HG02588 (cell line): ENCODE data around the gene RPGR.

ENCODE experiments used
- ATAC-seq: cut with Tn5 transposase; IDR thresholded peaks from one replicate; pipeline ENCODE4 v1.9.1; 2021; ENCODE audit warnings: mild to moderate bottlenecking, moderate library complexity; ENCODE audit not compliant: unreplicated experiment

The RPGR gene, protein sequence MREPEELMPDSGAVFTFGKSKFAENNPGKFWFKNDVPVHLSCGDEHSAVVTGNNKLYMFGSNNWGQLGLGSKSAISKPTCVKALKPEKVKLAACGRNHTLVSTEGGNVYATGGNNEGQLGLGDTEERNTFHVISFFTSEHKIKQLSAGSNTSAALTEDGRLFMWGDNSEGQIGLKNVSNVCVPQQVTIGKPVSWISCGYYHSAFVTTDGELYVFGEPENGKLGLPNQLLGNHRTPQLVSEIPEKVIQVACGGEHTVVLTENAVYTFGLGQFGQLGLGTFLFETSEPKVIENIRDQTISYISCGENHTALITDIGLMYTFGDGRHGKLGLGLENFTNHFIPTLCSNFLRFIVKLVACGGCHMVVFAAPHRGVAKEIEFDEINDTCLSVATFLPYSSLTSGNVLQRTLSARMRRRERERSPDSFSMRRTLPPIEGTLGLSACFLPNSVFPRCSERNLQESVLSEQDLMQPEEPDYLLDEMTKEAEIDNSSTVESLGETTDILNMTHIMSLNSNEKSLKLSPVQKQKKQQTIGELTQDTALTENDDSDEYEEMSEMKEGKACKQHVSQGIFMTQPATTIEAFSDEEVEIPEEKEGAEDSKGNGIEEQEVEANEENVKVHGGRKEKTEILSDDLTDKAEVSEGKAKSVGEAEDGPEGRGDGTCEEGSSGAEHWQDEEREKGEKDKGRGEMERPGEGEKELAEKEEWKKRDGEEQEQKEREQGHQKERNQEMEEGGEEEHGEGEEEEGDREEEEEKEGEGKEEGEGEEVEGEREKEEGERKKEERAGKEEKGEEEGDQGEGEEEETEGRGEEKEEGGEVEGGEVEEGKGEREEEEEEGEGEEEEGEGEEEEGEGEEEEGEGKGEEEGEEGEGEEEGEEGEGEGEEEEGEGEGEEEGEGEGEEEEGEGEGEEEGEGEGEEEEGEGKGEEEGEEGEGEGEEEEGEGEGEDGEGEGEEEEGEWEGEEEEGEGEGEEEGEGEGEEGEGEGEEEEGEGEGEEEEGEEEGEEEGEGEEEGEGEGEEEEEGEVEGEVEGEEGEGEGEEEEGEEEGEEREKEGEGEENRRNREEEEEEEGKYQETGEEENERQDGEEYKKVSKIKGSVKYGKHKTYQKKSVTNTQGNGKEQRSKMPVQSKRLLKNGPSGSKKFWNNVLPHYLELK

DNA sequence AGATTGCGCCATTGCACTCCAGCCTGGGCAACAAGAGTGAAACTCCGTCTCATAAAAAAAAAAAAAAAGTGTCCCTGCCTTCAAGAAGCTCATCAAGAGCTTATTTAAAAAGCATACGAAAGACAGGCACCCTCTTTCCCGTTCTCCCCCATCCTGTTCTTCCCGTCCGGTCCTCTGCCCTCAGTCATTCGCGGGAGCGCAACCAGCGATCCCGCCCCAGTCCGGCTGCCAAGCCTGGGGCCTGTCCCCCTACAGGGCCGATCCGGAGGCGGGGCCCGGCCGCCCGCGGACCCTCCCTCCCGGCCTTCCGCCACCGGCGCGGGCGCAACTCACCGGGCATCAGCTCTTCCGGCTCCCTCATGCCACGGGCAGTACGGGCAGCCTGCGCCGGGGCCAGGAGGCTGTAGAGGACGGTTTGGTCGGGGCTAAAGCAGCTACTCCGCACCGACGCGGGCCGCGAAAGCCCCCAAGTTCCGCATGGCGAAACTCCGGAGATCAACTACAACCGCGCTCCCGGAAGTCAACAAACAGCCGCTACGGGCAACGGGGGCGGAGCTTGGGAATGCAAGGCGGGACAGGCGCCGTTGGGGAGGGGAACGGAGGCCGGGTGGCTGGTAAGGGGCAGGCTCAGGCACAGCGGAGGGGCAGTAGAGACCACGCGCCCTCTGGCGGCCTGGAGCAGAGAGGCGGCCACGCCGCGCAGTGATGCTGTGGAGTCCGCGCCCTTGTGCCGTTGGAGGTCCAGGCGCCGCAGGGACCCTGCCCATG, at the start of gene RPGR:
Gene RPGR (minus strand): TSS at position 503 of the 768 bp plus-strand sequence. CDS start 142 bp downstream, at position 361.
- peak; percentile 97 for ATAC-seq

DNA sequence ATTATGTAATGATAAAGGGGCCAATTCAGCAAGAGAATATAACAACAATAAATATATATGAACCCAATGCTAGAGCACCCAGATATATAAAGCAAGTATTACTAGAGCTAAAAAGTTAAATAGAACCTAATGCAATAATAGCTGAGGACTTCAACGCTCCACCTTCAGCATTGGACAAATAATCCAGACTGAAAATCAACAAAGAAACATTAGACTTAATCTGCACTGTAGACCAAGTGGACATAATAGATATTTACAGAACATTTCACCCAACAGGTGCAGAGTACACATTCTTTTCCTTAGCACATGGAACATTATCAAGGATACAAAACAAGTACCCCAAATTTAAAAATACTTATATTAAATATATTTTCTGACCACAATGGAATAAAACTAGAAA, 49.4 kb upstream of the RPGR start:
- ATAC-seq = no peak

DNA sequence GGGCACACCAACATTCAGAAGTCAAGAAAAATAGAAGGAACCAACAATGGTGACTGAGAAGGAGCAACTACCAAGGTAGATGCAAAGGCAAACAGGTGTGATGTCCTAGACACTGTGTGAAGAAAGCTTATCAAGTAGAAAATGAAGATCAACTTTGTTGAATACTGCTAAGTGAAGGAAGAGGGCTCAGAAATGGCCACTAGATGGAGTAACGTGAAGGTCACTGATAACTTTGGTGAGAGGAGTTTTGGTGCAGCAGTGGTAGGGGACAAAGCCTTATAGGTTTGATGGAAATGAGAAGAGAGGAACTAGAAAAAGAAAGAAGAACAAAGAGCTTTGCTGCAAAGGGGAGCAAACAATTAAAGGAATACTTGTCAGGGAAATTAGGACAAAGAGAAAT, 48.6 kb upstream of the RPGR start:
- no peak for ATAC-seq

DNA sequence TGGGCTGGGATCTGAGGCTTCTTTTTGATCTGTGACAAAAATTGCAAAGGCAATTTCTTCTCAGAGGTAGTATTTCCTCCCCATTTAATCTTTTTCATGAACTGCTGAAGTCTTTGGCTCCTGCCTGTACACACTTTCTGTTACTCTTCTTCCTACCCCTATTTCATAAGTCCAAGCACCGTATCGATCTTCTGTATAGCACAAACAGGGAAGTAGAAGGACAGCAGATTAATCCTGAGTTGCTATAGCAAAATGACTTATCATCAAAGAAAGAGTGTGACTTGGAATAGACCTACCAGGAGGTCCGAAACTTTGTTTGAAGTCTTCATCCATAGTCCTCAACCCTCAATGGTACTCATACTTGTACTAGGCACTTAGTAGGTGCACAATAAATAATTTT, 47.1 kb upstream of the RPGR start:
- ATAC-seq = no peak

DNA sequence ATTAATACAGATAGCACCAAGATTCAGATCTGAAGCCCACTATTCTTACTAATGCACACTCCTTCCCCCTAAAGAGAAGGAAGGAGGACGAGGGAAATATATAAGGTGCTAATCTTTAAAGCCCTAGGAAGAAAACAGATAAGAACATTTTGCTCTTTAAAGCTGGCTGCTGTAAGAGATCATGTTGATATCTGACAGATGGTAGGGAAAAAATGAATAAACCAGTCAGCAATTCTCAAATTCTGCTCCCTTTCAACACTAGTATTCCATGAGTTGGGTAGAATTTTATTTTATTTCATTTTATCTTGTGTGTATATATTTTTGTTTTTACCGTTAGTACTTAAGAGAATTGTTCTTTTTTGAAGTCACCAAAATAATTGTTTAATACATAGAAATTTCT, 44.3 kb upstream of the RPGR start:
- no peak for ATAC-seq

DNA sequence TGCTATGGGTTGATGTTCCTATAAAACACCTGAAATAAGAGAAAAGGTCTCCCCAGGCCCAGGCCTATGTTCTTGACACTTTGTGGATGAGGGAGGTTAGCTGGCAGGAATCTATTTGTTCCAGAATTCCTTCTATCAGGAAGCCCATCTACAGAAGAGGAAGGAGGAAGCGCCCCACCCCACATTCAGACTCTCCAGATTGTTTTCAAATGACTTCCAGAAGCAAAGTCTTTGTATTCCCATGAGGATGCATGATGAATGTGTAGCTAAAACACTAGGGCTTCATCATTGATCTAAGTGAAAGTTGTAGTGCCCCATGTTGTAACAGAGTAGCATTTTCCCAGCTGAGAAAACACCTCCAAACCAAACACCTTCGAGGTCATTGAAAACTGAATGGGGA, 41.5 kb upstream of the RPGR start:
- no peak for ATAC-seq

DNA sequence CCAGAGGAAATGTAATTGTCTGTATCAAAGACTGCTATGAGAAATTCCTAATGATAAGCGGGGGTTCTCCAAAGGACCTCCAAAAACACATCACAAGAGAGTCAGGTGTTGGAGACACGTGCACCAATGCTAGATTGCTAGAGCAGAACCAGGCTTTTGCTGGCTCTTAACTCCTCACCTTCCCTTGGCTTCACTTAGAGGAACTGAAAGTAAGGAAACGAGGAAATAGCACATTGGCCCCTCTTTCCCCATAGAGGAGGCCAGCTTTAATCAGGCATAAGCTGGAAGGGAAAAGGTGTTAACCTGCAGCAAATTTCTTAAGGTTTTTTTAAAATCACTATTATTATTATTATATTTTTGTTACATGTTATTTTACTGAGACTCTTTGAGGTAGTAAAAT, 38.6 kb upstream of the RPGR start:
- no peak for ATAC-seq

DNA sequence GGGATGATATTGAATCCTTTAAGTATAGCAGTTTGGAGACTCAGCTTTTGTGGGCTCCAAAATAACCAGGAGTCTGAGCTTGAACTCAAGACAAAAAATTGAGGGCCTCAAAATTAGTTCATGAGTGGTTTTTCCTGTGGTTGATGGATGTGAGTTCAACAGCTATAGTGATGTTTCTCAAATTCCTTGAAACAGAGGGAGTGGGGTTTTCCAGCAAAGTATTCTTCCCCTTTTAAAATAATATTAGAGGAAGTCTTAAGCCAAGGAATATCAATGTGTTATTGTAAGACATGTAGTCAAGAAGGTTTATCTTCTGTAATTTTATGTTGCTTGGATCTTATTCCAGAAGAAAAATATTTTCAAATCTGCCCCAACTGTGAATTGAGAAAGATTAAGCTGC, 35.7 kb upstream of the RPGR start:
- ATAC-seq = no peak

DNA sequence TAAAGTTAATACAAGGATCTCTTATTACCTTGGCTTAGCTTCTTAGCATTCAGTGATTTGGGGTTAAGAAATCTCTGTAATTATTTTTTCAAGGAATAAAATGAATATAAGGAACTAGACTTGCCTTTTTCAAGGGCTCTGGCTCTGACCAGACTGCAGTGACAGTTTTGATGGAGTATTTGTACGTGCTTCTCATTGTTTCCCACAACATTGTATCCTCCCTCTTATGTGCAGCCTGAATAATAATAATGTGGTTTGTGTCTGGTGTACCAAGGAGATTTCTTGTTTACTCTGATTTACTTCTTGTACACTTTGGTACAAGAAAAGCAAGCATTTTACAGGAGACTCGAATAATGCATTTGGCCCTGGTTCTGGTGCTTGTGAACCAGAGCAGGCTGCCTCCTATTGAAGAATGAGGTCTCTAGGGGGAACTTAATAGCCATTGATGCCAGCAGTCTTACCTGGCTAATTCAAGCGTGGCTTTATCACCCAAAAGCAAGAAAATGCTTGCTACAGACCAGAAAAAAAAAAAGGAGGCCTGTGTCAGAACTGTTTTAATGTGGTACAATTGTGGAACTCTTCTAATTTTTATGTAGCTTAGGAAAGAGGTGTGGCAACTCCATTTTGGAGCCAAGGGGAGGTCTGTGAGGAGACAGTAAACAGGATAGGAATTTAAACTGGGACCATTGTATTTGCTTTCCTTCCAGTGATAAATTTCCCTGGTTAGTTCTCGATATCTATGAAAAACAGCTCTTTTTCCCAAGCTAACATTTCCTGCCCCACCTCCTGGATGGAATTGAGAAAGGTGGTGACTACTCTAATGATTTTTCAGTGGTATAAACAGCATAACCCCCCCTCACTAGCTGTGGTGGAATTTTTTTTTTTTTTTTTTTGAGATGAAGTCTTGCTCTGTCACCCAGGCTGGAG, 30.7 kb upstream of the RPGR start:
- ATAC-seq = no peak

DNA sequence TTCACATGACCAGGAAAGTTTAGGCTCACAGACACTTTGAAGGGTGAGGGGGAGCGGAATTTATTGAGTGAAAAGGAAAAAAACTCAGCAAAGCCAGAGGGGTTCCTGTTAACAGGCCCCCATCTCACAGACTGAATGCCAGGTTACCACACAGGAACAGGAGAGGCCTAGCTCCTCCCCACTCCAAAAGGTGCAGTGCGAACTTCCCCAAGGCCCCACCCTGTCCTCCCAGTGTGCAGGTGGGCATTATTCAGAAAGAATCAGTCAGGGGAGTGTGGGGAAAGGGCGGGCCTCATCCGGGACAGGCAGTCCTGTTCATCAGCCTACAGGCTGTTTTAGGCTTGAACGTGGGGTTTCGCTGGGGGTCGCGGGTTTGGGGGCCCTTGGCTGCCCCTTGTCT, 29.1 kb upstream of the RPGR start:
- ATAC-seq = no peak

DNA sequence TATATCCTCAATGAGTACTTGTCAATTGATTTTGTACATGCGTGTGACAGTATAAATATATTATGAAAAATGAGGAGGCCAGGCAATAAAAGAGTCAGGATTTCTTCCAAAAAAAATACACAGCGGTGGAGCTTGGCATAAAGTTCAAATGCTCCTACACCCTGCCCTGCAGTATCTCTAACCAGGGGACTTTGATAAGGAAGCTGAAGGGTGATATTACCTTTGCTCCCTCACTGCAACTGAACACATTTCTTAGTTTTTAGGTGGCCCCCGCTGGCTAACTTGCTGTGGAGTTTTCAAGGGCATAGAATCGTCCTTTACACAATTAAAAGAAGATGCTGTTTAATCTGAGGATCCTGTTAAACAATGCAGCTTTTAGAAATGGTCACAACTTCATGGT, 25.1 kb upstream of the RPGR start, which contains the start of gene OTC:
Gene OTC (plus strand): TSS at position 243 of the 400 bp plus-strand sequence. CDS start 93 bp downstream, at position 336.
- ATAC-seq = no peak

DNA sequence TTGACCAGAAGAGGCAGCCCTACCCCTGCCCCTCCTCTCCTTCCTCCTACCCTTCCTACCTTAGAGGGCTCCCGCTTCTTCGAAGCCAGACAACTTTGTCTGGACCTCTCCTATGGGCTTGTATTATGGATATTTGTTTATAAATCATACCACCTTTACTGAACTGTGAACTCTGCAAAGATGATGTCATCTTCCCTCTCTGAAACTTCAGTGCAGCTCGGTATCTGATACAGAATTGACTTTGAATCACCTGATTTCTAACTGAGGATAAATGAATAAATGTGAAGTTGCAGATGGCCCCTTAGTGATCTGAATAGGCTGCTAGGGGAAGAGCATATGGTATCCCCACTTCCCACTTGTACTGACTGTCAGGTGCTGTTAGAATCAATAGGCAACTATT, 24.0 kb upstream of the RPGR start:
- ATAC-seq = no peak

DNA sequence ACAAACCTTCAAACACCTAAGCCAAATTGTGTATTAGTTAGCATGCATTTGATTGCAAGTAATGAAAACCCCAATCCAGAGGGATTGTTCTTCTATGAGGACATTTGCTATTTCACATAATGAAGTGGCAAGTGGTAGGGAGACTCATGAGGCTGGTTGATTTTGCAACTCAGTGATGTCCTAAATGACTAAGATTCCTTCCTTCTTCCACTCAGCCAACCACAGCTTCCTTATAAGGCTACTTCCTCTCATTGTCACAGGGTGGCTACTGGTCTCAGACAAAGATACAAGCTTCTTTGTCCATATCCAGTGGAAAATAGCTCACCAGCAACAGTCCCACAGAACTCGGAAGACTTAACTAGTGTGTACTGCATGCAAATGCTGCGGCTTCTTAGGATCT, 19.8 kb upstream of the RPGR start:
- no peak for ATAC-seq

DNA sequence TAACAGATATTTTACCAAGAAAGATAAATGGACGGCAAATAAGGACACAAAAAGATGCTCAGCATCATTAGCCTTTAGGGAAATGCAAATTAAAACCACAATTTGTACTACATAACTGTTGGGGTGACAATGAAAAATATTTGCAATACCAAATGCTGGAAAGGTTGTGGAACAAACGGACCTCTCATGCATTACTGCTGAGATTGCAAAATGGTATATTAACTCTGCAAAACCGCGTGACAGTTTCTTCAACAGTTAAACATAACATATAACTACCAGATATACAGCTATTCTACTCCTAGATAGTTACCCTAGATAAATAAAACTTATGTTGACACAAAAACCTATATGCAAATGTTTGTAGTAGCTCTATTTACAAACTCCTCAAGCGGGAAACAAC, 18.8 kb upstream of the RPGR start:
- no peak for ATAC-seq

DNA sequence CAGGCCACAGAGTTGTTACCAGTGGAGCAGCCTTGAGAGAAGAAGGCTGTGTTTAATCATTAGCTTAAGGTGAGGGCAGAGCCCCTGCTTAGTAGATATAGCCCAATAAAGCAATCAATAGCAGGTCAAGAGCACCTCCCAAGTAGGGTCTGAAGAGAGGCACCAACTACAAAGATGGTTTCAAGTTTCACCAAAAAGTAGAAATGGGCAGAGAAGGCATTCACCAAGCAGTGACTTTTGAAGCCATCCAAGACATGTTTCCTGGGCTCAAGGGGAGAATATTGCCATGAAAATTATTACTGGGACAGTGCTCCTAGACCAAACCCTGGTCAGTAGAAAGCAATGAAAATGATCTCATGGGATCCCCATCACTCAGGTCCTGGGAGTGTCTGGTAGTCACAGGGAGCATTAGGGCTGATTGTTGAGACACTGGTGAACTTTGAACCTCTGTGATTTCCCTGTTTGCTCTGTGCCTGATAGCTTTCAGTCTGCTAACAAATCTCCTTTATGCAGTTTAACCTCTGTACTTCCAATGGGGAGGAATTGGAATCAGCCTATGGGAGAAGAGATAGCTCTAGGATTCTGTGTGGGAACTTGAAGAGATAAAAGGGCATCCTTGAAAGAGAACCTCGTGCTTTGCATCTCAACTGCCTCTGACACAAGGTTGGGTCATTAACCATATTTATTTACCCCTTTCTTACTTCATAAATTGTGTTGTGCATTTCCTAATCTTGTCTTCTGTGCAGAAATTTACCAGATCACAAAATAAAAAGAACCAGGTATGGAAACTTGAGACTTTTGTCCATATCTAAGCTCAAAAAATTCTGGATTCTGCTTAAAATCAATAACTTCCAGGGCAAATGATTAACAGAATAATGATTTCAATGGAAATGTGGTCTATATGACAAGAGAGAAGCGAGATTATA, 15.8 kb upstream of the RPGR start:
- ATAC-seq = no peak

DNA sequence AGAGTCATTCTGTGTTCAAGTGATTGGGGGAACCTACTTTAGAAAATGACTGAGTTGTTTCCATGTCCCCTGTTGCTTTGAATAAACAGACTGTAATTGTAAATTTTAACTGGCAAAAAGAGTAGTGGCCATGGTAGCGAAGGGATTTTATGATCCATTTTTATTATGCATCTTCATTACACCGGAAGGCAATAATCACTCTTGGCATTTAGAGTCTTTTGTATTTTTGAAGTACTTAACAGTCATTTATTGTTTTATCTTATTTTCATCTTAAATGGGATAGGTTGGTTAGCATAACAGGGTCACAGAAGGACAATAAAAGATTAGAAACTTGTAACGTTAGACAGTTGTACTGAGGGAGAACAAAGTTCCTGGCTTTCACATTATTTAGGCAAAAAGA, 14.1 kb upstream of the RPGR start:
- ATAC-seq = no peak

DNA sequence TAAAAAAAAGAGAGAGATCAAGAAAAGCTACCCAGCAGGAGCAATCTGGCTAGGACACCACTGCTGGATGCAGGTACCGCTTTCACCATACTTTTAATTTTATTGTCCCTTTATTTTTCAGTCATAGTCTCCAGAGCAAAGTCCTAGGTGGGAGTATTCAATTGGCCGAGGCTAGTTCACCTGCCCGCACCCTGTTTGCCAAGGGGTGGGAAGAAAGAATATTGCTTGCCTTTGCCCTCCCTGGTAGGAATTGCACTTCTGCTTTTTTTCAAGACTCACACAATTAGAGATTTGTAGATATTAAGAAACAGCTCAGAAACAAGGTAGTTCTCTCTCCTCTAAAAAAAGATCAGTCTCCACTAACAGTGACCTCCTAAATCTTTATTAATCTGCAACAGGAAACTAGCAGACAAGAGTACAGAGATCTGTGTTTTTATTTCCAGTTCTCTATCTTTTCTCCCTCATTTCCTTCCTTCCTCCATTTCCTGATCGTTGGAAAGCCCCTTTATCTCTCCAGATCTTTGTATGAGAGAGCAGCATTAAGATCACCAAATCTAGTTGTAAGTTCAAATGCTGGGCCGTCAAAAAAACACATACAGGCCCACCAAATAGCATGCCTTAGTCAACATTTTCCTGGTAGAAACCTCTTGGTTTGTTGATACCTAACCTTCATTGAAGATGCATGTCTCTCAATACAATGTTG, 9.4 kb upstream of the RPGR start:
- ATAC-seq = no peak

DNA sequence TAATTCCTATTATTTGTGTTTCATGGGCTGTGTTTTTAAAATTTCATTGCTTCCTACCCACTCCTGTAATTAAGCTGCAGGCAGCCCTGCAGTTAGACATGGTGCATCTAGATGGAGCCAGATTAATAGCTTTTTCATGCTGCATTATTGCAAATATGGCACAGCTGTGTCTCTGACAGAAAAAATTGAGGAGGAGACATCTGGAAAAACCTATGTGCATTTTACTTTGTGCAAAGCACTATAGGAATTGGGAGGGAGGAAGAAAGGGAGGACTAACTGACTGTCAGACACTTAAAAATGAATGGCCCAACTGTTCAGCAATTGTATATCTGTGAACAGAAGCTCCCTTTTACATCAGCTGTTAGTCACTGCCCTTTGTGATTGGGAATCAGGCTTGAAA, 8.1 kb upstream of the RPGR start:
- ATAC-seq = no peak
